ENCODE results near the gene ABCA5.

DNA sequence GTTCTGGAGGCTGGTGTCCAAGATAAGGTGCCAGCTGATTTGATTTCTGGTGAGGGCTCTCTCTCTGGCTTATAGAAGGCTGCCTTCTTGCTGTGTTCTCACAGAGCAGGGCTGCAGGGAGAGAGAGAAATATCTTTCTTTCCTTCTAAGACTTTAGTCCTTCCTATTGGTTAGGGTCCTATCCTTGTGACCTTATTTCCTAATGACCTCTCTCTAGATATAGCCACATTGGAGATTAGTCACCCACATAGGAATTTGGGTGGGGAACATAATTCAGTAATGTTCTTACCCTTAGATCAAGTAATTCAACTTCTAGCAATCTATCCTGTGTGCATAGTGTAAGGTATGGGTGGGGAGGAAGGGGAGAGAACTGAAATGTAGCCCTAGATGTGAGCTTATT, 18.0 kb upstream of the ABCA5 start:
- TF ChIP-seq EZH2 (IDR thresholded peaks at IDR 0.05; ENCODE audit: borderline replicate concordance, low read depth, low read length, severe bottlenecking) (no peak), POLR2AphosphoS5 (IDR thresholded peaks at IDR 0.05; ENCODE audit: insufficient read depth, low read depth, low read length) (no peak)
